ENCODE data around the gene ISLR. TPM values are rescaled to one million over a fixed set of nuclear protein-coding genes. Genes with fewer than 3 reads are reported as not detected.
"Not testable (repeated sequence)": the region's sequence is repeated elsewhere in the genome, so short reads cannot be mapped to it uniquely, and the experiment has no call there.

ISLR gene
- total and polyA plus RNA-seq, 2 donors (not counting 1 experiment from before 2014, with no cell fraction given), result 14.0 to 17.3 TPM

DNA sequence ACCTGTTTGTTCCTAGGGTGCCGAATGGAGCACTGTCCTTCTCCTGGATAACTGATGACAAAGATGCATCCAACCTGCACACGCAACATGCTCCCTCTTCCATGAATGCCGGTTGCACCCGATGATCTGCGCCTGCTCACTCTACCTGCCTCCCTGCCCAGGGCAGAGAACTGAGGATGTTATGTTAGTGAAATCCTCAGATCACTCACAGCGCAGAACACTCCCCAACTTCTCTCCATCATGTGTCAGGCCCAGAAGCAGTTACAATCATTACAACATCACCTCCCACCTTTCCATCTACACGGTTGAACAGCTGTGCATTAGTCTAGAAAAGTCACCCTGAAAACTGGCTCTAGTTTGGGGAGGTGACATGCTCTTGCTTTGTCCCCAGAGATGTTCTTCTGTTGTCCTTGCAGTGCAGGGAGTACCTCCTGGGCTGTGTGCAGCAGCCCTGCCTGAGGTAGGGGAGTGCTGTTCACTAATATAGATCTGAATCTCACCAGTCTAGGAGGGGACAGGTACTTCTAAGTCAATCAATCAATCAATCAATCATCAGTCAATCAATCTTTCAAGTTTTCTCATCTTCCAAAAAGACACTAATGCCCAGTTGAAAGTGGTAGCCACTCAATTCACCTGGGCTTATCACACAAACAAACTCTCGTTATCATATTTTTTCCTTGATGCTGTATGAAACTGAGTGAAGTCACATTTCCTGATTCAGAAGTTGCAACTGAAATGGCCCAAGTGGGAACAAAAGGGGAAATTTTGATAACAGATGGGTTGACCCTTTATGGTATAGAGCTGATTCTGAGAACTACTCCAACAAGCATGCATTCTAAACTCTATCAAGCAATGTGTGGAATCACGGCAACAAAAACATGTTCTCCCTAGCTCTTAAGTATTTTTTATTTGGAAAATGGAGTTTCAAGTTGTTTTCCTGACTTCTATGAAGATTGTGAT lies 15.4 kb upstream of the ISLR start:
- Histone ChIP-seq H3K4me3 (replicated peaks in 1 of 4; ENCODE audit: control extremely low read depth in 1 of 4, insufficient read depth in 1 of 4, low read depth in 3 of 4, low read length in 4 of 4) (no peak overlapping the region), H3K9ac (ENCODE audit: insufficient read depth, low read length) (no peak overlapping the region), H3K27me3 (ENCODE audit: control insufficient read depth, insufficient read depth, low read length) (peaks cover 22% of the 10 kb centered on the region), H3K9me3 (ENCODE audit: control insufficient read depth, insufficient read depth, low read depth, low read length) (no peaks in the 10 kb centered on the region), H3K27ac (ENCODE audit: insufficient read depth, low read length) (no peak overlapping the region), H3K36me3 (ENCODE audit: control insufficient read depth, insufficient read depth, low read length) (no peaks in the 10 kb centered on the region), H4K20me1 (ENCODE audit: control insufficient read depth, extremely low read depth, insufficient read depth, low read length) (no peaks in the 10 kb centered on the region), H2AFZ (ENCODE audit: low read length) (no peak overlapping the region), H3K4me1 (ENCODE audit: control insufficient read depth, extremely low read depth, insufficient read depth, low read length) (no peaks in the 10 kb centered on the region), H3K79me2 (ENCODE audit: control insufficient read depth, insufficient read depth, low read length) (no peaks in the 10 kb centered on the region), H3K4me2 (ENCODE audit: extremely low read depth, insufficient read depth, low read length) (no peak overlapping the region)
- no peak for DNase-seq (ENCODE audit: low read depth in 2 of 2)
- TF ChIP-seq, protein P1, sequence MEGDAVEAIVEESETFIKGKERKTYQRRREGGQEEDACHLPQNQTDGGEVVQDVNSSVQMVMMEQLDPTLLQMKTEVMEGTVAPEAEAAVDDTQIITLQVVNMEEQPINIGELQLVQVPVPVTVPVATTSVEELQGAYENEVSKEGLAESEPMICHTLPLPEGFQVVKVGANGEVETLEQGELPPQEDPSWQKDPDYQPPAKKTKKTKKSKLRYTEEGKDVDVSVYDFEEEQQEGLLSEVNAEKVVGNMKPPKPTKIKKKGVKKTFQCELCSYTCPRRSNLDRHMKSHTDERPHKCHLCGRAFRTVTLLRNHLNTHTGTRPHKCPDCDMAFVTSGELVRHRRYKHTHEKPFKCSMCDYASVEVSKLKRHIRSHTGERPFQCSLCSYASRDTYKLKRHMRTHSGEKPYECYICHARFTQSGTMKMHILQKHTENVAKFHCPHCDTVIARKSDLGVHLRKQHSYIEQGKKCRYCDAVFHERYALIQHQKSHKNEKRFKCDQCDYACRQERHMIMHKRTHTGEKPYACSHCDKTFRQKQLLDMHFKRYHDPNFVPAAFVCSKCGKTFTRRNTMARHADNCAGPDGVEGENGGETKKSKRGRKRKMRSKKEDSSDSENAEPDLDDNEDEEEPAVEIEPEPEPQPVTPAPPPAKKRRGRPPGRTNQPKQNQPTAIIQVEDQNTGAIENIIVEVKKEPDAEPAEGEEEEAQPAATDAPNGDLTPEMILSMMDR (conservative IDR thresholded peaks at IDR 0.05 in 1 of 2, IDR thresholded peaks at IDR 0.05 in 1 of 2; ENCODE audit: low read depth in 1 of 2, low read length in 2 of 2), result no peak
- no peak for TF ChIP-seq EZH2 (IDR thresholded peaks at IDR 0.05; ENCODE audit: low read length, missing control alignments)

DNA sequence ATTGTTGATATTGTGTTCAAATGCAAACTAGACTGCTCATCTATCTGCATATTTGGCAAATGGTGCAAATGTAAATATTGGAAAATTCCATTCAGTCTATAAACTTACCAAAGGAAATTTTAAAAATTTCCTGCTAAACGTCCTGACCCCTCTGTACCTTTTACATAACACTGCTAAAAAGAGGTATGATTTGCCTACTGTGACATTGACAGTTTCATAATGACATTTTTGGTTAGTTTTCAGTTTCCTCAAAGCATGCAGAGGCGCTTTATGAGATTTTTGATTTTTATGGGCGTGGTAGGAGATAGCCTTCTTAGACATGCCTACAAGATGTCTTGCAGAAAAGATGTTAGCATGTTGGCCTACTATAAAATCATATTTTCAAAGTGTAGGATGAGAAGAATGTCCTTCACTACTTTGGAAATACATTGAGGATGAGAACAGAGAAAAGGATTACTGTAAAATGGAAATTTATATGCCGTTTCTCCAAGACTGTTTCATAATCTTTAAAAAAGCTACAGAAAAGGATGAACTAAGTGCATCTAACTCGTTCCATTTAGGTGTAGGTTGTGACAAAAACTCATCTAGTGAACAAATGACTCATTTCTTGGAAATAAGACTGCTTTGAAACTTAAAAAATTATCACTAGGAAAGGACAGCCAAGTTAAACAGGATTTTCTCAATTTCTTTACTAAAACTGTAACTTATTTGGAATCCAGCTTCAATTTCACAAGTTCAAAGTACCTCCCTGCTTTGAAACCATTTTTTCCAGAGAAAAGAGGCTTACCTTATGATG lies 14.5 kb upstream of the ISLR start:
- Histone ChIP-seq H3K4me3 (replicated peaks in 1 of 4; ENCODE audit: control extremely low read depth in 1 of 4, insufficient read depth in 1 of 4, low read depth in 3 of 4, low read length in 4 of 4) (no peak overlapping the region), H3K4me1 (ENCODE audit: control insufficient read depth, extremely low read depth, insufficient read depth, low read length) (no peaks in the 10 kb centered on the region), H3K27ac (ENCODE audit: insufficient read depth, low read length) (no peak overlapping the region), H3K9ac (ENCODE audit: insufficient read depth, low read length) (no peak overlapping the region), H4K20me1 (ENCODE audit: control insufficient read depth, extremely low read depth, insufficient read depth, low read length) (no peaks in the 10 kb centered on the region), H3K9me3 (ENCODE audit: control insufficient read depth, insufficient read depth, low read depth, low read length) (no peaks in the 10 kb centered on the region), H3K4me2 (ENCODE audit: extremely low read depth, insufficient read depth, low read length) (no peak overlapping the region), H3K27me3 (ENCODE audit: control insufficient read depth, insufficient read depth, low read length) (peaks cover 19% of the 10 kb centered on the region), H3K79me2 (ENCODE audit: control insufficient read depth, insufficient read depth, low read length) (no peaks in the 10 kb centered on the region), H2AFZ (ENCODE audit: low read length) (no peak overlapping the region), H3K36me3 (ENCODE audit: control insufficient read depth, insufficient read depth, low read length) (no peaks in the 10 kb centered on the region)
- TF ChIP-seq, protein P1 (conservative IDR thresholded peaks at IDR 0.05 in 1 of 2, IDR thresholded peaks at IDR 0.05 in 1 of 2; ENCODE audit: low read depth in 1 of 2, low read length in 2 of 2), result no peak
- no peak for TF ChIP-seq EZH2 (IDR thresholded peaks at IDR 0.05; ENCODE audit: low read length, missing control alignments)
- no peak for DNase-seq (ENCODE audit: low read depth in 2 of 2)

DNA sequence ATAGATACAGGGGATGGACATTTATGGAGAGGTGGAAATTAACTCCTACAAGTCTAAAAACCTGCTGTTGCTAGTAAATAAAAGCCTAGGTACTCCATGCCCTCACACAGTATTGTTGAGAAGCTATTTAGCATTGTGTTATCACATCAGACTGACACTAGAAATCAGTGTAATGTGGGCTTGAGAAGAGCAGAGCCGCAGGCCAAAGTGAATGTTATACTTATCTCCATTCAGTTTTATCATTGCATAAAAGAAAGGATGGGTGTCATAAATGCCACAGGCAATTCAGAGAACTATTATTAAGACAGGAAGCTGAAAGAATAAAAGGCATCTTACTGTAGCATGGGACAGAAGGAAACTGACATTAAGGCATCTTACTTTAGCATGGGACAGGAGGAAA lies 13.7 kb upstream of the ISLR start:
- no peak overlapping the region for H3K9ac ChIP-seq (ENCODE audit: insufficient read depth, low read length)
- H3K4me1 ChIP-seq (ENCODE audit: control insufficient read depth, extremely low read depth, insufficient read depth, low read length), result no peaks in the 10 kb centered on the region
- no peak overlapping the region for H3K4me2 ChIP-seq (ENCODE audit: extremely low read depth, insufficient read depth, low read length)
- H3K4me3 ChIP-seq (replicated peaks in 1 of 4; ENCODE audit: control extremely low read depth in 1 of 4, insufficient read depth in 1 of 4, low read depth in 3 of 4, low read length in 4 of 4), result no peak overlapping the region
- H2AFZ ChIP-seq (ENCODE audit: low read length), result no peak overlapping the region
- no peak for DNase-seq (ENCODE audit: low read depth in 2 of 2)
- H3K27me3 ChIP-seq (ENCODE audit: control insufficient read depth, insufficient read depth, low read length), result peaks cover 18% of the 10 kb centered on the region
- no peaks in the 10 kb centered on the region for H3K36me3 ChIP-seq (ENCODE audit: control insufficient read depth, insufficient read depth, low read length)
- H3K27ac ChIP-seq (ENCODE audit: insufficient read depth, low read length), result no peak overlapping the region
- no peak for TF ChIP-seq EZH2 (IDR thresholded peaks at IDR 0.05; ENCODE audit: low read length, missing control alignments)
- TF ChIP-seq, protein P1 (conservative IDR thresholded peaks at IDR 0.05 in 1 of 2, IDR thresholded peaks at IDR 0.05 in 1 of 2; ENCODE audit: low read depth in 1 of 2, low read length in 2 of 2), result no peak
- H3K9me3 ChIP-seq (ENCODE audit: control insufficient read depth, insufficient read depth, low read depth, low read length), result no peaks in the 10 kb centered on the region
- H4K20me1 ChIP-seq (ENCODE audit: control insufficient read depth, extremely low read depth, insufficient read depth, low read length), result no peaks in the 10 kb centered on the region
- no peaks in the 10 kb centered on the region for H3K79me2 ChIP-seq (ENCODE audit: control insufficient read depth, insufficient read depth, low read length)

DNA sequence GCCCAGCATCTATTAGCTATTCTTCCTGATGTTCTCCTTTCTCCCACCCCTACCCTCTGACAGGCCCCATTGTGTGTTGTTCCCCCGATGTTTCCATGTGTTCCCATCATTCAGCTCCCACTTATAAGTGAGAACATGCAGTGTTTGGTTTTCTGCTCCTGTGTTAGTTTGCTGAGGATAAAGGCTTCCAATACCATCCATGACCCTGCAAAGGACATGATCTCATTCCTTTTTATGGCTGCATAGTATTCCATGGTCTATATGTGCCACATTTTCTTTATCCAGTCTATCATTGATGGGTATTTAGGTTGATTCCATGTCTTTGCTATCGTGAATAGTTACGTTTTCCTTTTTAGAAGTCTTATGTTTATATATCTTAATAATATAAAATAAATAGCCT lies 13.1 kb upstream of the ISLR start:
- H3K9ac ChIP-seq (ENCODE audit: insufficient read depth, low read length); H3K4me2 ChIP-seq (ENCODE audit: extremely low read depth, insufficient read depth, low read length); H3K4me3 ChIP-seq (replicated peaks in 1 of 4; ENCODE audit: control extremely low read depth in 1 of 4, insufficient read depth in 1 of 4, low read depth in 3 of 4, low read length in 4 of 4); H2AFZ ChIP-seq (ENCODE audit: low read length); H4K20me1 ChIP-seq (ENCODE audit: control insufficient read depth, extremely low read depth, insufficient read depth, low read length); H3K27ac ChIP-seq (ENCODE audit: insufficient read depth, low read length); H3K4me1 ChIP-seq (ENCODE audit: control insufficient read depth, extremely low read depth, insufficient read depth, low read length); H3K9me3 ChIP-seq (ENCODE audit: control insufficient read depth, insufficient read depth, low read depth, low read length); H3K36me3 ChIP-seq (ENCODE audit: control insufficient read depth, insufficient read depth, low read length); DNase-seq (ENCODE audit: low read depth in 2 of 2); H3K79me2 ChIP-seq (ENCODE audit: control insufficient read depth, insufficient read depth, low read length): not testable (repeated sequence)
- peaks cover 14% of the 10 kb centered on the region for H3K27me3 ChIP-seq (ENCODE audit: control insufficient read depth, insufficient read depth, low read length)

All from fibroblast of lung (primary cell).